RWPE2 (cell line): ENCODE data around the gene GGPS1.

Experiments used
- ATAC-seq: fragments of 200-7000 bp; cut with Tn5 transposase; 3 replicates; pipeline ENCODE4 v1.9.1; 2021; ENCODE audit warnings: low read depth
- DNase-seq: peaks from one replicate; pipeline ENCODE4 v3.0.0-alpha.2; 2020; ENCODE audit warnings: low spot score
- H3K27ac ChIP-seq: fragments of 450-650 bp; 2 replicates; pipeline ENCODE4 v1.5.1; 2017; ENCODE audit warnings: mild to moderate bottlenecking; ENCODE audit not compliant: poor library complexity, severe bottlenecking
- H3K27me3 ChIP-seq: fragments of 250-450 bp; sonication (Bioruptor Pico); 2 replicates; pipeline ENCODE4 v1.5.1; 2021; ENCODE audit warnings: mild to moderate bottlenecking, moderate library complexity; ENCODE audit not compliant: insufficient read depth, poor library complexity, severe bottlenecking
- H3K36me3 ChIP-seq: fragments of 250-450 bp; sonication (Bioruptor Pico); 2 replicates; pipeline ENCODE4 v1.5.1; 2020; ENCODE audit warnings: low read depth, mild to moderate bottlenecking, moderate library complexity
- H3K4me1 ChIP-seq: fragments of 250-450 bp; sonication (Bioruptor Pico); 2 replicates; pipeline ENCODE4 v1.5.1; 2021; ENCODE audit warnings: mild to moderate bottlenecking, moderate library complexity; ENCODE audit not compliant: insufficient read depth, poor library complexity, severe bottlenecking
- H3K4me3 ChIP-seq: fragments of 250-450 bp; sonication (Bioruptor Pico); 2 replicates; pipeline ENCODE4 v1.5.1; 2021; ENCODE audit warnings: mild to moderate bottlenecking, moderate library complexity; ENCODE audit not compliant: severe bottlenecking
- H3K9me3 ChIP-seq: fragments of 250-450 bp; sonication (Bioruptor Pico); 2 replicates; pipeline ENCODE4 v1.5.1; 2021; ENCODE audit warnings: mild to moderate bottlenecking, moderate library complexity; ENCODE audit not compliant: severe bottlenecking
- CTCF ChIP-seq: fragments of 450-650 bp; IDR thresholded peaks from one replicate; pipeline ENCODE4 v1.5.1; 2017; ENCODE audit warnings: mild to moderate bottlenecking, moderate library complexity; ENCODE audit not compliant: poor library complexity, severe bottlenecking

Gene GGPS1

GRCh38 chr1:235290740-235291502, 37.4 kb upstream of the GGPS1 start:
- Histone ChIP-seq H3K27ac (no peak overlapping the region), H3K27me3 (no peaks in the 10 kb centered on the region), H3K4me1 (no peaks in the 10 kb centered on the region), H3K4me3 (no peak overlapping the region), H3K36me3 (no peaks in the 10 kb centered on the region), H3K9me3 (no peaks in the 10 kb centered on the region)
- DNase-seq = no peak
- ATAC-seq = no peak
- no peak for TF ChIP-seq CTCF

- ATAC-seq = no peak
- DNase-seq = no peak
- TF ChIP-seq CTCF = no peak
Measured at GRCh38 chr1:235291599-235292091, 36.7 kb upstream of the GGPS1 start.

GRCh38 chr1:235292790-235293189, 35.6 kb upstream of the GGPS1 start:
- Histone ChIP-seq H3K36me3 (0 out of 2 replicates have a peak, but pooled peaks cover 4% of the 10 kb centered on the region), H3K4me1 (peaks cover 3% of the 10 kb centered on the region), H3K27me3 (no peaks in the 10 kb centered on the region), H3K4me3 (no peak overlapping the region), H3K27ac (no peak overlapping the region), H3K9me3 (peaks cover 3% of the 10 kb centered on the region)
- no peak for TF ChIP-seq CTCF
- ATAC-seq (no peak), DNase-seq (no peak)

More at GRCh38 chr1:235291599-235292091, 36.7 kb upstream of the GGPS1 start:
- Histone ChIP-seq H3K9me3 (no peaks in the 10 kb centered on the region), H3K27me3 (no peaks in the 10 kb centered on the region), H3K36me3 (no peaks in the 10 kb centered on the region), H3K4me1 (peaks cover 3% of the 10 kb centered on the region), H3K27ac (no peak overlapping the region), H3K4me3 (no peak overlapping the region)

GRCh38 chr1:235293322-235293942, 34.9 kb upstream of the GGPS1 start:
- no peaks in the 10 kb centered on the region for H3K27me3 ChIP-seq
- H3K4me1 ChIP-seq = peaks cover 3% of the 10 kb centered on the region
- 0 out of 2 replicates have a peak, but pooled peaks cover 4% of the 10 kb centered on the region for H3K36me3 ChIP-seq
- no peak for TF ChIP-seq CTCF
- H3K9me3 ChIP-seq = peaks cover 3% of the 10 kb centered on the region
- H3K27ac ChIP-seq = no peak overlapping the region
- DNase-seq (no peak), ATAC-seq (no peak)
- no peak overlapping the region for H3K4me3 ChIP-seq
